ENCODE measurements around the gene TCP1.

TCP1 gene

DNA sequence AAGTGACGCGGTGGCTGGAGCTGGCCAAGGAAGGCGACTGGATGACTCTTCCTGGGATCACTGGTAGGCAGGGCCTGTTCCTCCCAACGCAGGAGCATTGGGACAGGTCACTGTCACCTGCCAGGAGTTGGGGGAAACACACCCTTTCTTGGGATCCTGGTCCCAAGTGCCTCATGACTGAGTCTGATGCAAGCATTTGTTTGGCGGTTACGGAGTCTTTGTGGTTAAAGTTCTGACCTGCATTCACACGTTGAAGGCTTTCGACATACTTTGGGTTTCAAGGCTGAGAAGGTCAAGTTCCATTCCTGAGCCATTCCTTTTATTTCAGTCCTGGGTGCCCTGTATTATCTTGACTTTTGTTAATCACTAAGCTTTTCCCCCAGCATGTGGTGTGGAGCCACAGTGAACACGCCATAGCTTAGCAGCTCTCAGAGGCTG lies 16.6 kb upstream of the TCP1 start:
- ATAC-seq = no peak
- TF ChIP-seq TCF4 (CRISPR knock-in tag; IDR thresholded peaks at IDR 0.05; ENCODE audit: borderline replicate concordance) (no peak), ZC3H10 (CRISPR knock-in tag; IDR thresholded peaks at IDR 0.05) (no peak), ZNF8 (CRISPR knock-in tag; IDR thresholded peaks at IDR 0.05) (no peak), ARNTL (CRISPR knock-in tag; IDR thresholded peaks at IDR 0.05; ENCODE audit: borderline replicate concordance, low read depth) (no peak), CREB5 (CRISPR knock-in tag; IDR thresholded peaks at IDR 0.05; ENCODE audit: low read depth) (no peak), SNAI2 (CRISPR knock-in tag; IDR thresholded peaks at IDR 0.05) (no peak), RARB (CRISPR knock-in tag; IDR thresholded peaks at IDR 0.05) (no peak), TOX (CRISPR knock-in tag; IDR thresholded peaks at IDR 0.05; ENCODE audit: borderline replicate concordance) (no peak), ESRRG (CRISPR knock-in tag; IDR thresholded peaks at IDR 0.05) (no peak), CSDC2 (CRISPR knock-in tag; IDR thresholded peaks at IDR 0.05) (no peak), BACH2 (CRISPR knock-in tag; IDR thresholded peaks at IDR 0.05; ENCODE audit: borderline replicate concordance) (no peak), ZFP3 (CRISPR knock-in tag; IDR thresholded peaks at IDR 0.05) (no peak)

DNA sequence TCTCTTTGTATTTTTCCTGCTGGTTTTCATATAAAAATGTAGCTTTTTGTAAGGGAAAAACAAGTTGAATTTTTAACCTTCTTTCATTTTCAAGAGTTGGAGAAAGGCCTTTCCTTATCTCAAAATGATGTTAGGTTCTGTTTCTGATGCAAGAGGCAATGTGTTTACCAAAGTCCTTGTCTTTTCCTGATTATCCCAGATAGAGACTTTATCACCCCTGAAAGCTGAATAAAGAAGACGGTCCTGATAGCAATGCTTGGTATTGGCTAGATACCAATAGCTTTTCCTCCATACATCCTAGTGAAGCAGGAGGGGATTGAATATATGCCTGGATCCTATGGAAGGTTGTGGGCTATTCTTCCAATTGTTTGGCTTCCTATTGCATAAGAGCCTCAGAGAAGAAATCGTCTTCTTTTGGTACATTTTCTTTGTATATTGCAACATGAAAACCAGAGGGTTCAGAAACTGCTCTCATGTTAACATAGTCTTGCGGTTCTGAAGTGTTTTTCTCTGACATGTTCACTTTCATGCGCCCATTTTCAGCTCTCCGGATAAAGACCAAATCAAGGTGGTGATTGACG lies 16.1 kb upstream of the TCP1 start:
- TF ChIP-seq ZC3H10 (CRISPR knock-in tag; IDR thresholded peaks at IDR 0.05) = no peak
- ATAC-seq = no peak

DNA sequence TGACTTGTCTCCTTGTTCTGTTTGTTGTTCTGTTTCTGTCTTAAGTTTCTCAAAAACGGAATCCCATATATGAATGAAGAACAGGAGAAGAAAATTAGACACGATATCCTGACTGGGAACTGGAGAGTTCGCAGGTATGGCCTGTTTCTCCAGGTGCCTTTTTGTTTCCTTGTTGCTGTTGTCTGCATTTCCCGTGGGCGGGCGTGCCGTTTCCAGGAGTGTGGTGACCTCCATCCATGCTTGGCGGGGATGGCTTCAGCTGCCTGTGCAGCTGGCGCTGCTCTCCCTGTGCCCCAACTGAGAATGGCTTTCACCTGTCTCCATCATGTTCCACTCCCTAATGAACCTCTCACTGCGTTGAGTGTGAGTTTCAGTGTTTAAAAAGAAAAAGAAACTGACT lies 15.1 kb upstream of the TCP1 start:
- no peak for TF ChIP-seq TCF4 (CRISPR knock-in tag; IDR thresholded peaks at IDR 0.05; ENCODE audit: borderline replicate concordance)
- no peak for TF ChIP-seq ZNF70 (CRISPR knock-in tag; IDR thresholded peaks at IDR 0.05)
- no peak for TF ChIP-seq PPARA (CRISPR knock-in tag; IDR thresholded peaks at IDR 0.05; ENCODE audit: borderline replicate concordance)
- no peak for TF ChIP-seq ARNTL (CRISPR knock-in tag; IDR thresholded peaks at IDR 0.05; ENCODE audit: borderline replicate concordance, low read depth)
- no peak for TF ChIP-seq CSRNP3 (CRISPR knock-in tag; IDR thresholded peaks at IDR 0.05)
- no peak for TF ChIP-seq RARB (CRISPR knock-in tag; IDR thresholded peaks at IDR 0.05)
- TF ChIP-seq ESRRG (CRISPR knock-in tag; IDR thresholded peaks at IDR 0.05) = no peak
- TF ChIP-seq TOX (CRISPR knock-in tag; IDR thresholded peaks at IDR 0.05; ENCODE audit: borderline replicate concordance) = no peak
- TF ChIP-seq CREB5 (CRISPR knock-in tag; IDR thresholded peaks at IDR 0.05; ENCODE audit: low read depth) = no peak
- TF ChIP-seq OSR1 (CRISPR knock-in tag; IDR thresholded peaks at IDR 0.05) = no peak
- no peak for TF ChIP-seq ZNF565 (CRISPR knock-in tag; conservative IDR thresholded peaks at IDR 0.05; ENCODE audit: low read depth)
- TF ChIP-seq SNAI2 (CRISPR knock-in tag; IDR thresholded peaks at IDR 0.05) = no peak
- ATAC-seq = no peak

- no peak for TF ChIP-seq CSRNP3 (CRISPR knock-in tag; IDR thresholded peaks at IDR 0.05)
- TF ChIP-seq CREB5 (CRISPR knock-in tag; IDR thresholded peaks at IDR 0.05; ENCODE audit: low read depth) = no peak
- TF ChIP-seq ISL1 (CRISPR knock-in tag; IDR thresholded peaks at IDR 0.05) = no peak
- no peak for TF ChIP-seq ZNF8 (CRISPR knock-in tag; IDR thresholded peaks at IDR 0.05)
- TF ChIP-seq PPARA (CRISPR knock-in tag; IDR thresholded peaks at IDR 0.05; ENCODE audit: borderline replicate concordance) = no peak
- no peak for TF ChIP-seq ZNF70 (CRISPR knock-in tag; IDR thresholded peaks at IDR 0.05)
- no peak for TF ChIP-seq ESRRG (CRISPR knock-in tag; IDR thresholded peaks at IDR 0.05)
- TF ChIP-seq BACH2 (CRISPR knock-in tag; IDR thresholded peaks at IDR 0.05; ENCODE audit: borderline replicate concordance) = no peak
- ATAC-seq = no peak
These were observed 12.5 kb upstream of the TCP1 start for GRCh38 chr6:159801935-159802334.
